T follicular helper cell (primary cell): ENCODE data around the gene ZSWIM6.
A peak's percentile ranks its signal among the peaks of the same experiment; 100 is the strongest.

Experiments
- DNase-seq: peaks from one replicate; pipeline ENCODE4 v3.0.0-alpha.2; 2020; ENCODE audit warnings: low read depth

Gene ZSWIM6

DNA sequence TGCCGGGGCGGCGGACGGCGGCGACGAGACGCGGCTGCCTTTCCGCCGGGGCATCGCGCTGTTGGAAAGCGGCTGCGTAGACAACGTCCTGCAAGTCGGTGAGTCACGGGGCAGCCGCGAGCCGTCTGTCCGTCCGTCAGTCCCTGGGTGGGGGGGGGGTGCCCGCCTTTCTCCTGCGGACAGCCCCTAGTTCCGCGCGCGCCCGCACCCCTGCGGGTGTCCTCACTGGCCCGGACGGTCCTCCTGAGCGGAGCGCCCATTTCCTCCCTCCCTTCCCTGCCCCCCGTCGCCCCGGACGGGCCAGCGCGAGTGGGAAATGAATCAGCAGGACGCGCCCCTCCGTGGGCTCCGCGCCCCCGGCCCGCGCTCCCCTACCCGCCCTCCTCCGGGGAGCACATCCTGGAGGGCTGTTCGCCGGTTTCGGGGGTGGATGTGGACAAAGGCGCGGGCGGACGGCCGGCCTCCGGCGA, 828 bp downstream of the ZSWIM6 start:
- peak; percentile 18 for DNase-seq

DNA sequence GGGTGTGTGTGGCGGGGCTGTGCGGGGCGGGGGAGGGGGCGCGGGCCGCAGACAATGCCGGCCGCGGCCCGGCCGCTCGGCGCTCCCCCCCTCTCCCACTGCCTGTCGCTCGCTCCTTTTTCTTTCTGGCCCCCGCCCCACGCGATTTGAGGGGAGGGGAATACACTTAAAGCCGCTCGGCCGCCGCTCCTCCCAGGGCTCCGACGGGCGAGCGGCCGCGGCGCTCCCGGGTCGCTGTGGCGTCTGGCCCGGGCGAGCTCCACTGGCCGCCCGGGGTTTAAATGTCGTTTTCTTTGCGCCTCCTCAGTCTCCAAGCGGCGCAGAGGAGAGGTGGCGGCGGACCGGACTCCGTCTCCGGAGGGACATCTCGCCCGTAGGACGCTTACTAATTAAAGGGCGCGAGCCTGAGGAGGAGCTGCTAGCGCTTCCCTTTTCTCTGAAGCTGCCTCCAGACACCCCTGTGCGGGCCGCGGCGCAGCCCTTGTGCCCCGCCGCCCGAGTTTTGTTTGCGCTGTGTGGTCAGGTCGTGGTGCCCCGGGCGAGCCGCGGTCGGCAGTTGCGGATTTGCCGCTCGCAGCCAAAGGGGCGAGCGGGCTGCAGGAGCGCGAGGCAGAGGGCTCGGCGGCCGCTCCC, 1.4 kb downstream of the ZSWIM6 start:
- no peak for DNase-seq

- DNase-seq = no peak
Measured at GRCh38 chr5:61333954-61334867, 2.2 kb downstream of the ZSWIM6 start.

DNA sequence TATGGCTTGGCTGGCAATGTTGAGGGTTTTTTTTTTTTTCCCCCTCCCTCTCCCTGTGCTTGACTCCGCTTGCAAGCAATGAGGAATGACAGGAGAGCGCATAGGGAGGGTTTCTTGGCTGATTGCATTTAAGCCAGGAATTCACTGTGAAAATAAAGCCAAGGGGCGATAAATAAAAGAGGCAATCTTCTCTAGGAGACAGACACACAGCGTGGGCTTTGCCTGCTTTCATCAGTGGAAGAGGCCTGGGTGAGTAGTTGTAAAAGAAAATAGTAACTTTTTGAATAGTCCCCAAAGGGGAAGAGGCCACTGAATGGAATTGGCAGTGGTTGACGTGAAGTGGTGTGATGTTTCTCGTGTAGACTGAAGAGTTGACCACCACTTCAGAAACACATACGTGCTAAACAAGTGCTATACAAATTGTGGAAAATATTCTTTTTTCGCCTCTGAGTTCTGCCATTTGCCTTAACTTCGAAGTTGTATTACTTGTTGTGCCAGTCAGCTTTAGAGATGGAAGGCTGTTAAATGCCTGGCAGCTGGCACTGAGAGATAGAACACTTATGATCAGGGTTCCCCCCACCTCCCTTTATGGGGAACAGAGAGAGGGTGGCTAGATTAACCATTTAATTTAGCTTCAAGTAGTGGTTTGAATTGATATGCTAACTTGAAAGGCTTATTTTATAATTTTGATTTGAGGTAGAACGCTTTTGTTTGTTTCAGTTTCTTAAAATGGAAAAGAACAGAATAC, 3.0 kb downstream of the ZSWIM6 start:
- DNase-seq = no peak

DNA sequence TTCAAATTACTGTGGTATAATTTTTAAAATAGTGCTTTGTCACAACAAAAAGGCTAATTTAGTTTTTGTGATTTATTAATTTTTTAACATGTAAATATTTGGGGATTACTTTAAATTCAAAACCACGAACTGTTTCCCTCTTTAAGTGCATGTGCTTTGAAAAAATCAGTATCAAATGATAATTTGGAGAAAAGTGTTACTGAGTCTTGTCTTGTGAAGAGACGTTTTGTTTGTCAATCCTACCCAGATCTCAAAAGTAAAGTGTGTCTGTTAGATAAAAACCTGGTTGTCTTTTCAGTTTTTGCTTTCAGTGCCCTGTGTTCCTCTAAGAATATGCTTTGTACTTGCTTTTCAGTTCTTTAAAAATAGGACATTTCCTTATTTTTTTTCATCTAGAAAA, 7.7 kb downstream of the ZSWIM6 start:
- no peak for DNase-seq

DNA sequence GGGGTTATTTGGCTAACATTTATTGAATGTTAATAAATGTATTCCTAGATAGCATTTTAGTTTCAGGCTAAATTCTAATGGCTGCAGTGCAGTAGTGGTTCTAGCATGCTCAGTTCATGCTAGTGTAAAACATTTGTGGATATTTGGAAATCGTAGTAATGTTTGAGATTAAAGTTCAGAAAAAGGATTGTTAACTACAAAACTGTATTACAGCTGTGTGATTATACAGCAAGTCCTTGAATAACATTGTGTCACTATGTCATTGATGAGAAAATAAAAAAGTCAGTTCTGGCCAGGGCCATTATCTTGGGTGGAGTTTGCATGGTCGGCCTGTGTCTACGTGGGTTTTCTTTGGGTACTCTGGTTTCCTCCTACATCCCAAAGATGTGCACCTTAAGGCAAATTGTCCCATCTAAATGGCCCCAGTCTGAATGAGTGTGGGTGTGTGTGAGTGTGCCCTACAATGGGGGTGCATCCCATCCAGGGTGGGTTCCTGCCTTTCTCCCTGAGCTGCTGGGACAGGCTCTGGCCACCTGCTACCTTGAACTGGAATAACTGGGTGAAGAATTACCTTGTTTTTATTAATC, 8.8 kb downstream of the ZSWIM6 start:
- DNase-seq = no peak

GRCh38 chr5:61342071-61342501, 10.0 kb downstream of the ZSWIM6 start:
- no peak for DNase-seq

DNA sequence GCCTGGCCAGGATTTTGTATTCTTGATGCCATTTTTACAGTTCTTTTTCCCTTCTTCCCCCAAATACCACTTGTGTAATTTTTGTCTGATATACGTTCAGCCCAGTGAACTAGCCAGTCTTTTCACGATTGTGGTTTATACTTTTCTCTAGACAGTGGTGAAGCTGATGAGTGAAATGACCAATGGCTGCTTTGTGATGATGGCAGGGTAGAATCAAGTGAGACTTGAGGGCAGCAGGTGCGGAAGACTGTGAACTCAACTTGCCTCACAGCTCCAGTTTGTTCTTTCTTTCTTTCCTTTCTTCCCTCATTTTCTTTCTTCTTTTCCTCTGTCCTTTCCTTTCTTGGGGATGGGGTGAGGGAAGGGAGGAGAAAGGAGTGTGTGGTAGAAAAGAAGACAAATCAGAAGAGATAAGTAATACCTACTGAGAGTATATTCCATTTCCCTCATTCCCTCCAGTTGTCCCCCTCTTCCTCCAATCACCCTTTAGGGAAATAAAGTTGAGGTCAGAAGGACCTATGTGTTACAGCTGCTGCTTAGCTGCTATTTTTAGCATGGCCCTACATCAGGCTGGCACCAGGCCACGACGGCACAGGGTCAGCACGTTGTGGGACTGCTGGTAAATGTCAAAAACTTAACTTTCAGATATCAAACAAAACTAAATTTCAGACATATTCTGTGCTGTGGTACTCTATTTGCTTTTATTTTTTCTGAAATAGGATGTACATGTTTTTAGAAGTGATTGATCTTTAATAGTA, 12.3 kb downstream of the ZSWIM6 start:
- DNase-seq = no peak

DNA sequence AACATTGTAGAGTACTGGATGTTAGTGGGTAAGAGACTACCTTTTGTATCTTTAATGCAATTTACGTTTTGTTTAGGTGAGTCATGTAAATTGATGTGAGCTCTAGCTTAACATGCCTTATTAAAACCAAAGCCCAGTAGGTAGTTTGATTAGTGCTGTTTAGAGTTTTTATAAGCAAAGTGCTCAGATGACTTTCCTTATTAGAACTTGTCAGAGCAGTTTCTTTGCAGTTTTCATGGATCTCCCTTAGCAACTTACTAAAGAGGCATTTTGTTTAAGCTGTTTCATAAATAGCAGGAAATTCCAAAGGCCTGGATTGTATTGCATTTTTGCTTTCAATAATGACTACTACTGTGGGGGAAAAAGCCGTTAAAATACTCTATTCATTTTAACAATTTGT, 14.5 kb downstream of the ZSWIM6 start:
- no peak for DNase-seq

- no peak for DNase-seq
Measured at GRCh38 chr5:61347080-61347479, 15.0 kb downstream of the ZSWIM6 start.

GRCh38 chr5:61348447-61348846, 16.4 kb downstream of the ZSWIM6 start:
- DNase-seq = no peak

- DNase-seq = no peak
Measured at GRCh38 chr5:61349935-61350334, 17.9 kb downstream of the ZSWIM6 start.

GRCh38 chr5:61350535-61350934, 18.5 kb downstream of the ZSWIM6 start:
- DNase-seq = no peak

GRCh38 chr5:61351733-61352132, 19.7 kb downstream of the ZSWIM6 start:
- DNase-seq = no peak

DNA sequence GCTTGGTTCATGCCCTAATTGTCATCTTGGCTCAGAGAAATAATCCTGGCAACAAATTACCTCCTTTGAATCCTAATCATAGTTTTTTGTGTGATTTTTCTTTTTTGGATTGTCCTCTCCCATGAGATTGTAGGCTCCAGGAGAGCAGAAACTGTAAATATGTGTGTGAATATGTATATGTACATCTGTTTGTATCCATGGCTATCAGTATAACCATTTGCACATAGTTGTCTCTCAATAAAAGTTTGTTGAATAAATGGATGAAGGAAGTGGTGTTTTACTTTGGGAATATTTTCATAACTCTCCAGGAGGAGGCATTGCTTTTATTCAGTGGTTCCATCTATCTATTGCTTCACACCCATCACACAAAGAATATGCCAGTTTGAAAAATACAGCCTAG, 20.1 kb downstream of the ZSWIM6 start:
- no peak for DNase-seq

- DNase-seq = no peak
Measured at GRCh38 chr5:61352612-61353156, 20.6 kb downstream of the ZSWIM6 start.

DNA sequence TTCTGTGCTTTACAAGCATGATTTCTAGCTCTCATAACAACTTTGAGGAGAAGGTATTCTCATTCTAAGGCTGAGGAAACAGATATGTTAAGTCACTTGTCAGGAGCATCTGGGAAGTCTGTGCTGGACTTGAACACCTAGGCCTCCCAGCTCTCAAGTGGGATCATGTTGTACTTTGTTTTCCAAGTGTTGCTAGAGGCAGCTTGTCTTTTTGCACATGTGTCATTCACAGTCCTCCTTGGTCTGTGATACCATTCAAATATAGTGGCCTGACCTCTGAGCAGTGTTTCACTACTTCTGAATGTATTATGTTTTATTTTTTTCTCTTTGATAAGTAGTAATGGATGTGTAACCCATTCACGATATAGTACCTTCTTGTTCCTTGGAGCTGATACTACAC, 21.2 kb downstream of the ZSWIM6 start:
- DNase-seq = no peak

DNA sequence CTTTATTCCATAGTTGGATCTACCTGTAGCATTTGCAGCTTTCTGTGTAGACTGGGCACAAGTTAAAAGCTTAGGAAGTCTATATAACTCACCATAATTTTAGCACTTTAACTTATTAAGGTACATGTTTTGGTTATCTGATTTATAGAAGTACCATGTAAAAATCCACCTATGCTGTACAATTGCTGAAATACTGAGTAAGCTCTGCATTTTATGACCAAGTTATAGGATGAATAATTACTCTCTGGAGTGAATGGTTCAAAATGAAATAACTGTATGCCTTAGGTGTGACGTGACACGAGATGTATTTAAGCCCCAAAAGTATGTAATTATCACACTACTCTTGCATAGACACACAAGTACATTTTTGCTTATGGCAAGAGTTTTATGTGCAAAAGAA, 22.1 kb downstream of the ZSWIM6 start:
- DNase-seq = no peak

DNA sequence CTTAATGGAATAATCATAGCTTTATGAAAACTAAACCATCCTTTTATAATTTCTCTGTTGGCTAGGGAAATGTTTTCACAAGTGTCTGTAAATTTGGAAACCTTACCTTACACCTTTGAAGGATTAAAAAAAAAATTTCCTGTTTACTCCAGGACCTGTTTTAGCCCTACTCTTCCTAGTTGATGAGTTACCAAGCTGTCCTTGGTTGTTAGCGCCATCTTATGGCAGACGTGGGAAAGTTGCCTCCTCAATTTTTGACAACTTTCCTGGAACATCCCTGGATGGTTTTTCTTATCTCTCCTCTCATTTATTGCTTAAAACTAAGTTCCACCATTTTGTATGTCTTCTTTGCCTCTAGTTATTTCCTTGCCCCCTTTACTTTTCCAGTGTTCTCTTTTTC, 25.7 kb downstream of the ZSWIM6 start:
- no peak for DNase-seq

DNA sequence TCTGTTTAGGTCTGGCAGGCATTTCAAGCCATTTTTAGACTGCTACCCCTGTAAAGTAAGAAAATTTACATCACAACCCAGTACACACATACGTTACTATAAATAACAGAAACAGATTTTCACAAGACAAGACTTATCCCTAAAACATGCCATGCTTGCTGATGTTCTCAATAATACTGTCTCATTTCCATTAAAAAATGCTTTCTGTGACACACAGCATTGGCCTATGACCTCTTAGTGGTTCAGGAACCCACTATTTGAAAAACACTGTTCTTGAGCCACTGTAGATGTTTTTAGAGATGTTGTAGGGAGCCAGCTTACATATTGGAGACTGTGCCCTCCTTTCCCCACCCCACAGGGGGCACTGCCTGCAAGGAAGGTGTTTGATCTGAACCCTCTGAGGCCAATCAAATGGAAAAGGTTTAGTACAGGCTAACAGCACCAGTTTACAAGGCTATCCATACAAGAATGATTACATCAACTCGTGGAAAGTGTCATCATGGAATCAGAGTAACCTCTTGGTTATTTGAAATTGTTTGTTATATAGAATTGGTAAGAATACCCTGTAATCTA, 30.8 kb downstream of the ZSWIM6 start:
- no peak for DNase-seq
